Activated T-helper 2 cell treated with anti-CD3 and anti-CD28 coated beads, Interferon-gamma antibody, Interleukin-2, Interleukin-4, amounts not matched to agents 10 μg/mL and 5 μg/mL and 100 μg/mL, durations not matched to agents 14 hours and 24 hours and 36 hours (primary cell): ENCODE results near the gene OLFM4. TPM values are rescaled to one million over a fixed set of nuclear protein-coding genes. Genes with fewer than 3 reads are reported as not detected.

Source experiments
- DNase-seq: peaks from one replicate; pipeline ENCODE4 v3.0.0; 2021; ENCODE audit warnings: low spot score
- H3K27ac Mint-ChIP-seq: one replicate; pipeline ENCODE4 v1.8.0; 2021; ENCODE audit warnings: mixed read lengths
- H3K27me3 Mint-ChIP-seq: one replicate; pipeline ENCODE4 v1.8.0; 2021; ENCODE audit warnings: low read depth, mixed read lengths
- H3K36me3 Mint-ChIP-seq: one replicate; pipeline ENCODE4 v1.8.0; 2021; ENCODE audit warnings: low read depth, mixed read lengths
- H3K4me1 Mint-ChIP-seq: one replicate; pipeline ENCODE4 v1.8.0; 2021; ENCODE audit warnings: low read depth, mixed read lengths
- H3K4me3 Mint-ChIP-seq: one replicate; pipeline ENCODE4 v1.8.0; 2021; ENCODE audit warnings: low read depth, mild to moderate bottlenecking, moderate library complexity, mixed read lengths
- H3K9me3 Mint-ChIP-seq: one replicate; pipeline ENCODE4 v1.8.0; 2021; ENCODE audit warnings: mixed read lengths
- intact Hi-C: fragments of 100-400 bp; cut with micrococcal nuclease; formaldehyde crosslinking; loops from one replicate; pipeline ENCODE4 v1.15.1; 2023
- total RNA-seq: library from RNA; stranded (reverse); gene quantifications from 2 replicates; pipeline ENCODE4 v1.2.3, GENCODE V29; 2022

OLFM4 gene
- total RNA-seq, 1 donor from 2014 or later = not detected

GRCh38 chr13:53018690-53019647 is 9.6 kb upstream of the OLFM4 start:
- no peak for DNase-seq
- Mint-ChIP-seq H3K27me3 (no peaks in the 10 kb centered on the region), H3K4me1 (no peaks in the 10 kb centered on the region), H3K4me3 (no peak overlapping the region), H3K9me3 (no peaks in the 10 kb centered on the region), H3K36me3 (no peaks in the 10 kb centered on the region), H3K27ac (no peak overlapping the region)
- intact Hi-C loops = no loop called here

- no peak for DNase-seq
- no peaks in the 10 kb centered on the region for H3K4me1 Mint-ChIP-seq
- H3K27ac Mint-ChIP-seq = no peak overlapping the region
- H3K36me3 Mint-ChIP-seq = no peaks in the 10 kb centered on the region
- H3K4me3 Mint-ChIP-seq = no peak overlapping the region
- no peaks in the 10 kb centered on the region for H3K9me3 Mint-ChIP-seq
- intact Hi-C loops = no loop called here
- no peaks in the 10 kb centered on the region for H3K27me3 Mint-ChIP-seq
These were observed 7.8 kb upstream of the OLFM4 start for GRCh38 chr13:53020764-53021335.

GRCh38 chr13:53023246-53023645 is 5.4 kb upstream of the OLFM4 start:
- Mint-ChIP-seq H3K9me3 (no peaks in the 10 kb centered on the region), H3K27me3 (no peaks in the 10 kb centered on the region), H3K36me3 (no peaks in the 10 kb centered on the region), H3K27ac (no peak overlapping the region), H3K4me1 (no peaks in the 10 kb centered on the region), H3K4me3 (no peak overlapping the region)
- intact Hi-C loops = no loop called here
- DNase-seq = no peak

GRCh38 chr13:53028063-53028462 is 550 bp upstream of the OLFM4 start:
- H3K27me3 Mint-ChIP-seq = no peaks in the 10 kb centered on the region
- intact Hi-C loops = no loop called here
- H3K4me3 Mint-ChIP-seq = no peak overlapping the region
- no peaks in the 10 kb centered on the region for H3K36me3 Mint-ChIP-seq
- DNase-seq = no peak
- H3K9me3 Mint-ChIP-seq = no peaks in the 10 kb centered on the region
- H3K27ac Mint-ChIP-seq = no peak overlapping the region
- H3K4me1 Mint-ChIP-seq = no peaks in the 10 kb centered on the region

GRCh38 chr13:53032849-53033248 is 4.2 kb downstream of the OLFM4 start:
- Mint-ChIP-seq H3K4me3 (no peak overlapping the region), H3K4me1 (no peaks in the 10 kb centered on the region), H3K36me3 (no peaks in the 10 kb centered on the region), H3K9me3 (no peaks in the 10 kb centered on the region), H3K27ac (no peak overlapping the region), H3K27me3 (no peaks in the 10 kb centered on the region)
- DNase-seq = no peak
- intact Hi-C loops = no loop called here

GRCh38 chr13:53038993-53039392 is 10.4 kb downstream of the OLFM4 start:
- Mint-ChIP-seq H3K4me3 (no peak overlapping the region), H3K9me3 (no peaks in the 10 kb centered on the region), H3K27ac (no peak overlapping the region), H3K27me3 (no peaks in the 10 kb centered on the region), H3K4me1 (no peaks in the 10 kb centered on the region), H3K36me3 (no peaks in the 10 kb centered on the region)
- DNase-seq = no peak
- intact Hi-C loops = no loop called here

- H3K9me3 Mint-ChIP-seq = no peaks in the 10 kb centered on the region
- H3K4me3 Mint-ChIP-seq = no peak overlapping the region
- no peaks in the 10 kb centered on the region for H3K4me1 Mint-ChIP-seq
- intact Hi-C loops = no loop called here
- no peak overlapping the region for H3K27ac Mint-ChIP-seq
- no peaks in the 10 kb centered on the region for H3K36me3 Mint-ChIP-seq
- no peak for DNase-seq
- H3K27me3 Mint-ChIP-seq = no peaks in the 10 kb centered on the region
These were observed 13.4 kb downstream of the OLFM4 start for GRCh38 chr13:53041968-53042516.

GRCh38 chr13:53042877-53043276 is 14.3 kb downstream of the OLFM4 start:
- intact Hi-C loops = no loop called here
- Mint-ChIP-seq H3K27me3 (no peaks in the 10 kb centered on the region), H3K4me1 (no peaks in the 10 kb centered on the region), H3K4me3 (no peak overlapping the region), H3K9me3 (no peaks in the 10 kb centered on the region), H3K27ac (no peak overlapping the region), H3K36me3 (no peaks in the 10 kb centered on the region)
- DNase-seq = no peak

GRCh38 chr13:53043398-53043797 is 14.8 kb downstream of the OLFM4 start:
- Mint-ChIP-seq H3K27me3 (no peaks in the 10 kb centered on the region), H3K4me3 (no peak overlapping the region), H3K27ac (no peak overlapping the region), H3K9me3 (no peaks in the 10 kb centered on the region), H3K4me1 (no peaks in the 10 kb centered on the region), H3K36me3 (no peaks in the 10 kb centered on the region)
- intact Hi-C loops = no loop called here
- no peak for DNase-seq

GRCh38 chr13:53045189-53045588 is 16.6 kb downstream of the OLFM4 start:
- DNase-seq = no peak
- Mint-ChIP-seq H3K4me1 (no peaks in the 10 kb centered on the region), H3K27ac (no peak overlapping the region), H3K9me3 (no peaks in the 10 kb centered on the region), H3K4me3 (no peak overlapping the region), H3K27me3 (no peaks in the 10 kb centered on the region), H3K36me3 (no peaks in the 10 kb centered on the region)
- intact Hi-C loops = no loop called here

- no peaks in the 10 kb centered on the region for H3K9me3 Mint-ChIP-seq
- intact Hi-C loops = no loop called here
- no peaks in the 10 kb centered on the region for H3K36me3 Mint-ChIP-seq
- no peaks in the 10 kb centered on the region for H3K4me1 Mint-ChIP-seq
- no peak for DNase-seq
- no peak overlapping the region for H3K27ac Mint-ChIP-seq
- H3K4me3 Mint-ChIP-seq = no peak overlapping the region
- no peaks in the 10 kb centered on the region for H3K27me3 Mint-ChIP-seq
These were observed 20.3 kb downstream of the OLFM4 start for GRCh38 chr13:53048880-53049279.

- Mint-ChIP-seq H3K9me3 (no peaks in the 10 kb centered on the region), H3K36me3 (no peaks in the 10 kb centered on the region), H3K27me3 (no peaks in the 10 kb centered on the region), H3K4me1 (no peaks in the 10 kb centered on the region), H3K27ac (no peak overlapping the region), H3K4me3 (no peak overlapping the region)
- intact Hi-C loops = no loop called here
- no peak for DNase-seq
These were observed 21.5 kb downstream of the OLFM4 start for GRCh38 chr13:53050151-53050550.

GRCh38 chr13:53052675-53053074 is 24.1 kb downstream of the OLFM4 start:
- intact Hi-C loops = no loop called here
- Mint-ChIP-seq H3K9me3 (no peaks in the 10 kb centered on the region), H3K27ac (no peak overlapping the region), H3K27me3 (no peaks in the 10 kb centered on the region), H3K36me3 (no peaks in the 10 kb centered on the region), H3K4me1 (no peaks in the 10 kb centered on the region), H3K4me3 (no peak overlapping the region)
- DNase-seq = no peak
